Measurements from ENCODE around the gene CD226. TPM values are rescaled to one million over a fixed set of nuclear protein-coding genes. Genes with fewer than 3 reads are reported as not detected.
"Not testable (repeated sequence)": the region's sequence is repeated elsewhere in the genome, so short reads cannot be mapped to it uniquely, and the experiment has no call there.

Gene CD226
- total and polyA plus RNA-seq, 4 donors: 1.2 to 2.2 (median 1.6) TPM

DNA sequence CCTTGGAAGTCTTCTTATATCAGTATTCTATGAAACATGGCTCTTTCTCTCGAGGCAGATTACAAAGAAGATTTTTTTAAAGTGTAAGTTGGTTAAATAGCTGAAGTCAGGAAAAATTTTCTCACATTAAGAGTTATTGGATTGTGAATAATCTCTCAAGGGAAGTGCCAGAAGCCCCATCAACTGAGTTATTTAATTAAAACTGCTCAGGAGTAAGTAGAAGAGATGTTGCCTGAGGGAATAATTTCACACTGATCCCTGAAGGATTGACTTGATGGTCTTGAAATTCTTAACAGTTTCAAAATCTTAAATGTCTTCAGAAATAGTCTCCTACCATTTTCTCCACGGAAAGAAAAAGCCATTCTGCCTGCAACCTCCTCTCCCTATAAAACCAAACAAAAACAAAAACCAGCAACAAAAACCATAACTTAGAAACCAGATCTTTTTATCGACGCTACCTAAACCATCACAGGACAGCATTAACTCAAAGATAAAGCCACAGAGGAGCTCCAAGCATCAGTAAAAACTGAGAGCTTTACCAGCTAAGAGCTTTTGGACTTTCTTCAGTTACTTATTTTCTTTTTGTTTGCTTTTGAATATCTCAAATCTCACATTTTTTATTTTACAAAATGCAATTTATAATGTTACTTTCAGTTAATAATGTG is 12.9 kb downstream of the CD226 start:
- Histone ChIP-seq H3K27me3 (ENCODE audit: control insufficient read depth, insufficient read depth, low read length) (no peaks in the 10 kb centered on the region), H3K27ac (ENCODE audit: low read depth, low read length) (no peak overlapping the region), H3K36me3 (ENCODE audit: control insufficient read depth, insufficient read depth, low read length) (no peaks in the 10 kb centered on the region), H3K9me3 (ENCODE audit: control insufficient read depth, insufficient read depth, low read length) (no peaks in the 10 kb centered on the region), H3K4me3 (ENCODE audit: low read depth, low read length) (no peak overlapping the region), H3K4me1 (ENCODE audit: control insufficient read depth, insufficient read depth, low read length) (no peaks in the 10 kb centered on the region)
- peak in 3 of 6 donors; percentile 35 to 94 (median 43) for DNase-seq (ENCODE audit: low read depth in 4 of 6, low spot score in 6 of 6)
- WGBS (ENCODE audit: insufficient coverage): 50% methylated on average over 3 of the region's 4 CpGs

GRCh38 chr18:69929041-69929774 is 18.5 kb downstream of the CD226 start:
- H3K27me3 ChIP-seq (ENCODE audit: control insufficient read depth, insufficient read depth, low read length): no peaks in the 10 kb centered on the region
- H3K9me3 ChIP-seq (ENCODE audit: control insufficient read depth, insufficient read depth, low read length): no peaks in the 10 kb centered on the region
- H3K36me3 ChIP-seq (ENCODE audit: control insufficient read depth, insufficient read depth, low read length): no peaks in the 10 kb centered on the region
- H3K4me1 ChIP-seq (ENCODE audit: control insufficient read depth, insufficient read depth, low read length): no peaks in the 10 kb centered on the region
- 88% methylated on average over 4 of the region's 5 CpGs for WGBS (ENCODE audit: insufficient coverage)
- no peak for DNase-seq (ENCODE audit: low read depth in 4 of 6, low spot score in 6 of 6)
- no peak overlapping the region for H3K4me3 ChIP-seq (ENCODE audit: low read depth, low read length)
- no peak overlapping the region for H3K27ac ChIP-seq (ENCODE audit: low read depth, low read length)

GRCh38 chr18:69916412-69916811 is 31.3 kb downstream of the CD226 start:
- no CpG with 5 or more reads among the region's 3 CpGs for WGBS (ENCODE audit: insufficient coverage)
- Histone ChIP-seq H3K27me3 (ENCODE audit: control insufficient read depth, insufficient read depth, low read length) (no peaks in the 10 kb centered on the region), H3K36me3 (ENCODE audit: control insufficient read depth, insufficient read depth, low read length) (no peaks in the 10 kb centered on the region), H3K9me3 (ENCODE audit: control insufficient read depth, insufficient read depth, low read length) (no peaks in the 10 kb centered on the region), H3K4me3 (ENCODE audit: low read depth, low read length) (no peak overlapping the region), H3K4me1 (ENCODE audit: control insufficient read depth, insufficient read depth, low read length) (no peaks in the 10 kb centered on the region), H3K27ac (ENCODE audit: low read depth, low read length) (no peak overlapping the region)
- DNase-seq (ENCODE audit: low read depth in 4 of 6, low spot score in 6 of 6): no peak

- no peak overlapping the region for H3K27ac ChIP-seq (ENCODE audit: low read depth, low read length)
- no peaks in the 10 kb centered on the region for H3K27me3 ChIP-seq (ENCODE audit: control insufficient read depth, insufficient read depth, low read length)
- no peaks in the 10 kb centered on the region for H3K9me3 ChIP-seq (ENCODE audit: control insufficient read depth, insufficient read depth, low read length)
- no peaks in the 10 kb centered on the region for H3K36me3 ChIP-seq (ENCODE audit: control insufficient read depth, insufficient read depth, low read length)
- H3K4me1 ChIP-seq (ENCODE audit: control insufficient read depth, insufficient read depth, low read length): no peaks in the 10 kb centered on the region
- DNase-seq (ENCODE audit: low read depth in 4 of 6, low spot score in 6 of 6): no peak
- no peak overlapping the region for H3K4me3 ChIP-seq (ENCODE audit: low read depth, low read length)
Measured at GRCh38 chr18:69908838-69909237, 38.8 kb downstream of the CD226 start.

- WGBS (ENCODE audit: insufficient coverage): 97% methylated on average over 7 of the region's 7 CpGs
- Histone ChIP-seq H3K4me1 (ENCODE audit: control insufficient read depth, insufficient read depth, low read length) (no peaks in the 10 kb centered on the region), H3K27me3 (ENCODE audit: control insufficient read depth, insufficient read depth, low read length) (no peaks in the 10 kb centered on the region), H3K9me3 (ENCODE audit: control insufficient read depth, insufficient read depth, low read length) (no peaks in the 10 kb centered on the region), H3K27ac (ENCODE audit: low read depth, low read length) (no peak overlapping the region), H3K36me3 (ENCODE audit: control insufficient read depth, insufficient read depth, low read length) (no peaks in the 10 kb centered on the region), H3K4me3 (ENCODE audit: low read depth, low read length) (no peak overlapping the region)
- DNase-seq (ENCODE audit: low read depth in 4 of 6, low spot score in 6 of 6): no peak
Measured at GRCh38 chr18:69906765-69907164, 40.9 kb downstream of the CD226 start.

DNA sequence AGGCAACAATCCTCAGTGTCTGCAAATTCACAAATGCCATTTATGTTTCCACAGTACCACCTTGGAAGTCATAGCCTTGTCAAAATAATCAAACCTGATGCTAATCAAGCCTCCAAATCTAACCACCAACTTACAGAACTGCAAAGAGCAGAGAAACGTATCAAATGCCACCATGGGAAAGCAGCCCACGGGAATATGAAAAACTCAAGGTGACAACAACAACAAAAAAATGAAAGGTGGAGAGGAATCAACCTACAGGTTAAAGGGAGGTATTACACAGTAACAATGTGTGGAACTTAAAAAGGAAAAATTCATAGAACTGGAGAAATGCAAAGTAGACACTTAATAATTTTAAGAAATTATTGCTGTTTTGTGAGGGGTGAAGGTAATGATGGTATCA is 46.7 kb downstream of the CD226 start:
- Histone ChIP-seq H3K27me3 (ENCODE audit: control insufficient read depth, insufficient read depth, low read length) (no peaks in the 10 kb centered on the region), H3K4me1 (ENCODE audit: control insufficient read depth, insufficient read depth, low read length) (no peaks in the 10 kb centered on the region), H3K4me3 (ENCODE audit: low read depth, low read length) (no peak overlapping the region), H3K27ac (ENCODE audit: low read depth, low read length) (no peak overlapping the region), H3K9me3 (ENCODE audit: control insufficient read depth, insufficient read depth, low read length) (no peaks in the 10 kb centered on the region), H3K36me3 (ENCODE audit: control insufficient read depth, insufficient read depth, low read length) (no peaks in the 10 kb centered on the region)
- no CpG with 5 or more reads among the region's 2 CpGs for WGBS (ENCODE audit: insufficient coverage)
- DNase-seq (ENCODE audit: low read depth in 4 of 6, low spot score in 6 of 6): no peak

- 92% methylated on average over 1 of the region's 4 CpGs for WGBS (ENCODE audit: insufficient coverage)
- not testable (repeated sequence) for DNase-seq (ENCODE audit: low read depth in 4 of 6, low spot score in 6 of 6); H3K4me3 ChIP-seq (ENCODE audit: low read depth, low read length); H3K27ac ChIP-seq (ENCODE audit: low read depth, low read length); H3K27me3 ChIP-seq (ENCODE audit: control insufficient read depth, insufficient read depth, low read length); H3K9me3 ChIP-seq (ENCODE audit: control insufficient read depth, insufficient read depth, low read length); H3K4me1 ChIP-seq (ENCODE audit: control insufficient read depth, insufficient read depth, low read length); H3K36me3 ChIP-seq (ENCODE audit: control insufficient read depth, insufficient read depth, low read length)
Measured at GRCh38 chr18:69899154-69899923, 48.3 kb downstream of the CD226 start.

GRCh38 chr18:69898241-69898861 is 49.3 kb downstream of the CD226 start:
- Histone ChIP-seq H3K4me3 (ENCODE audit: low read depth, low read length) (no peak overlapping the region), H3K27me3 (ENCODE audit: control insufficient read depth, insufficient read depth, low read length) (no peaks in the 10 kb centered on the region), H3K36me3 (ENCODE audit: control insufficient read depth, insufficient read depth, low read length) (no peaks in the 10 kb centered on the region), H3K27ac (ENCODE audit: low read depth, low read length) (no peak overlapping the region), H3K9me3 (ENCODE audit: control insufficient read depth, insufficient read depth, low read length) (no peaks in the 10 kb centered on the region), H3K4me1 (ENCODE audit: control insufficient read depth, insufficient read depth, low read length) (no peaks in the 10 kb centered on the region)
- WGBS (ENCODE audit: insufficient coverage): 82% methylated on average over 11 of the region's 11 CpGs
- no peak for DNase-seq (ENCODE audit: low read depth in 4 of 6, low spot score in 6 of 6)

GRCh38 chr18:69897397-69898108 is 50.1 kb downstream of the CD226 start:
- Histone ChIP-seq H3K4me3 (ENCODE audit: low read depth, low read length) (no peak overlapping the region), H3K27ac (ENCODE audit: low read depth, low read length) (no peak overlapping the region), H3K4me1 (ENCODE audit: control insufficient read depth, insufficient read depth, low read length) (no peaks in the 10 kb centered on the region), H3K27me3 (ENCODE audit: control insufficient read depth, insufficient read depth, low read length) (no peaks in the 10 kb centered on the region), H3K9me3 (ENCODE audit: control insufficient read depth, insufficient read depth, low read length) (no peaks in the 10 kb centered on the region), H3K36me3 (ENCODE audit: control insufficient read depth, insufficient read depth, low read length) (no peaks in the 10 kb centered on the region)
- DNase-seq (ENCODE audit: low read depth in 4 of 6, low spot score in 6 of 6): no peak
- WGBS (ENCODE audit: insufficient coverage): 100% methylated on average over 1 of the region's 7 CpGs

Measured in spinal cord (tissue), 10 donors.